ENCODE measurements around the gene UTP14A. TPM values are rescaled to one million over a fixed set of nuclear protein-coding genes. Genes with fewer than 3 reads are reported as not detected.

Gene UTP14A
- total and polyA plus RNA-seq, 2 experiments from 2014 or later = 14.6 to 18.5 TPM

GRCh38 chrX:129933700-129934099 lies 27.7 kb downstream of the UTP14A start:
- Histone ChIP-seq H3K27ac (ENCODE audit: low read depth) (no peak overlapping the region), H3K4me3 (no peak overlapping the region), H3K36me3 (ENCODE audit: insufficient read depth) (no peaks in the 10 kb centered on the region), H3K4me1 (ENCODE audit: insufficient read depth) (no peaks in the 10 kb centered on the region; the same call in 1 of the 2 replicates), H4K20me1 (replicated peaks; ENCODE audit: insufficient read depth) (no peaks in the 10 kb centered on the region), H3K27me3 (ENCODE audit: insufficient read depth) (peaks cover 59% of the 10 kb centered on the region), H3F3A (replicated peaks; ENCODE audit: low read depth) (no peaks in the 10 kb centered on the region), H3K9me2 (ENCODE audit: insufficient read depth) (no peaks in the 10 kb centered on the region), H3K79me2 (replicated peaks; ENCODE audit: insufficient read depth) (no peaks in the 10 kb centered on the region), H3K4me2 (0 out of 2 replicates have a peak overlapping the region, but pooled peaks have one; percentile 57), H2AFZ (no peak overlapping the region)
- peaks cover 29% of the 10 kb centered on the region for H3K4me1 Mint-ChIP-seq
- H3K9me3 Mint-ChIP-seq = no peaks in the 10 kb centered on the region
- ATAC-seq (no peak), DNase-seq (ENCODE audit: low spot score) (no peak)
- peak overlapping the region; percentile 56 for H3K4me3 Mint-ChIP-seq
- TF ChIP-seq EZH2 (IDR thresholded peaks at IDR 0.05; ENCODE audit: low read depth, unreplicated experiment) (peak; percentile 42), STAT1 (IDR thresholded peaks at IDR 0.05; ENCODE audit: unreplicated experiment) (no peak), ZNF462 (CRISPR knock-in tag; IDR thresholded peaks at IDR 0.05) (no peak)
- no peak overlapping the region for H3K27ac Mint-ChIP-seq
- peaks cover 53% of the 10 kb centered on the region for H3K27me3 Mint-ChIP-seq (ENCODE audit: insufficient read depth, low read depth, poor library complexity)
- H3K36me3 Mint-ChIP-seq (ENCODE audit: low read depth) = peaks cover 7% of the 10 kb centered on the region; the same call in 2 of the 3 replicates

GRCh38 chrX:129934461-129934860 lies 28.5 kb downstream of the UTP14A start:
- H3K27me3 ChIP-seq (ENCODE audit: insufficient read depth) = peaks cover 67% of the 10 kb centered on the region
- Mint-ChIP-seq H3K27me3 (ENCODE audit: insufficient read depth, low read depth, poor library complexity) (peaks cover 60% of the 10 kb centered on the region), H3K9me3 (no peaks in the 10 kb centered on the region), H3K4me3 (peak overlapping the region; percentile 33; the same call in 2 of the 3 replicates), H3K4me1 (peaks cover 30% of the 10 kb centered on the region), H3K27ac (no peak overlapping the region), H3K36me3 (ENCODE audit: low read depth) (no peaks in the 10 kb centered on the region; the same call in 2 of the 3 replicates)
- TF ChIP-seq EZH2 (IDR thresholded peaks at IDR 0.05; ENCODE audit: low read depth, unreplicated experiment) (peak; percentile 26), REST (IDR thresholded peaks at IDR 0.05; ENCODE audit: unreplicated experiment) (no peak), ZNF114 (CRISPR knock-in tag; IDR thresholded peaks at IDR 0.05) (no peak), ETS1 (IDR thresholded peaks at IDR 0.05) (no peak)
- H2AFZ ChIP-seq = no peak overlapping the region
- no peaks in the 10 kb centered on the region for H3K9me2 ChIP-seq (ENCODE audit: insufficient read depth)
- H3K4me2 ChIP-seq = 0 out of 2 replicates have a peak overlapping the region, but pooled peaks have one; percentile 57
- H3K36me3 ChIP-seq (ENCODE audit: insufficient read depth) = no peaks in the 10 kb centered on the region
- no peak overlapping the region for H3K4me3 ChIP-seq
- no peaks in the 10 kb centered on the region for H4K20me1 ChIP-seq (replicated peaks; ENCODE audit: insufficient read depth)
- no peaks in the 10 kb centered on the region for H3F3A ChIP-seq (replicated peaks; ENCODE audit: low read depth)
- no peak for DNase-seq (ENCODE audit: low spot score)
- no peaks in the 10 kb centered on the region; the same call in 1 of the 2 replicates for H3K4me1 ChIP-seq (ENCODE audit: insufficient read depth)
- H3K27ac ChIP-seq (ENCODE audit: low read depth) = no peak overlapping the region
- ATAC-seq = no peak
- no peaks in the 10 kb centered on the region for H3K79me2 ChIP-seq (replicated peaks; ENCODE audit: insufficient read depth)
